Dedifferentiated amniotic fluid mesenchymal stem cell (primary cell): Measurements from ENCODE around the gene CNTLN.
"Not testable (repeated sequence)": the region's sequence is repeated elsewhere in the genome, so short reads cannot be mapped to it uniquely, and the experiment has no call there.

Source experiments
- DNase-seq: peaks from one replicate; pipeline ENCODE4 v3.0.0-alpha.2; 2016; ENCODE audit errors: extremely low spot score

CNTLN gene

DNA sequence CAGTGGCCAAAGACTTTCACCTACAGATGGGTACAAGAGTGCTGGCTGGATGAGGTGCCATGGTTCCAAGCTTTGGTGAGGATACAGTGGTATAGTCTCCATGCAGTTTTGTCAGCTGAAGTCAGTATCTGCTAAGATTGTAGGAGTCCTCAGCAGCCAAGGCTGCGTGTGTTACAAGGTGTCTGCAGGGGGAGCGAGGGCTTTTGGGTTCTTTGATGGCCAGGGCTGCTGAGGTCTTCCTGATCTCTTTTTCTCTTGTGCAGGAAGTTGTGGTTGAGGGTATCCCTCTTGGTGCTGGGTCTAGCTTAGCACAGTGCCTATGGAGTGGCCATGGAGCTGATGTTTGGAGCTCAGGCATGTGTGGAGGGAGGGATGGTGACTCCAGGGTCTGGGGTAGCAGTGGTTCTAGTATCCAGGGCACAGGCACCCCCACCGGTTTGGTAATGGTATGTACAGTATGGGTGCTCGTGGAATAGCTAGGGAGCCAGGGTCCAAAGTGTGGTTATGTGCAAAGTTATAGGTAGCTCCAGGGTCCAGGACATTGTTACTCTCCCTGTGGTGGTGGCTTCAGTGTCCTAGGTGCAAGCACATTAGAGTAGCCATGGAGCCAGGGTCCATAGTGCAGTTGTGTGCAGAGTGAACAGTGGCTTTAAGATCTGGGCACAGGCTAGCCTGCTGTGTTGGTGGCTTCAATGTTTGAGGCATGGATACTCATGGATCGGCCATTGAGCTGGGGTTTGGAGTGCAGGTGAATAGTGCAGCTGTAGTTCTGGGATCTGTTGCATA is 36.7 kb downstream of the CNTLN start:
- DNase-seq = no peak

DNA sequence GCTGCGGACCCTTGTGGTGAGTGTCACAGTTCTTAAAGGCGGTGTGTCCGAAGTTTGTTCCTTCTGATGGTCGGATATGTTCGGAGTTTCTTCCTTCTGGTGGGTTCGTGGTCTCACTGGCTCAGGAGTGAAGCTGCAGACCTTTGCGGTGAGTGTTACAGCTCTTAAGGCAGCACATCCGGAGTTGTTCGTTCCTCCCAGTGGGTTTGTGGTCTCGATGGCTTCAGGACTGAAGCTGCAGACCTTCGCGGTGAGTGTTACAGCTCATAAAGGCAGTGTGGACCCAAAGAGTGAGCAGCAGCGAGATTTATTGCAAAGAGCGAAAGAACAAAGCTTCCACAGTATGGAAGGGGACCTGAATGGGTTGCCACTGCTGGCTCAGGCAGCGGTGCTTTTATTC is 42.7 kb downstream of the CNTLN start:
- DNase-seq = not testable (repeated sequence)

DNA sequence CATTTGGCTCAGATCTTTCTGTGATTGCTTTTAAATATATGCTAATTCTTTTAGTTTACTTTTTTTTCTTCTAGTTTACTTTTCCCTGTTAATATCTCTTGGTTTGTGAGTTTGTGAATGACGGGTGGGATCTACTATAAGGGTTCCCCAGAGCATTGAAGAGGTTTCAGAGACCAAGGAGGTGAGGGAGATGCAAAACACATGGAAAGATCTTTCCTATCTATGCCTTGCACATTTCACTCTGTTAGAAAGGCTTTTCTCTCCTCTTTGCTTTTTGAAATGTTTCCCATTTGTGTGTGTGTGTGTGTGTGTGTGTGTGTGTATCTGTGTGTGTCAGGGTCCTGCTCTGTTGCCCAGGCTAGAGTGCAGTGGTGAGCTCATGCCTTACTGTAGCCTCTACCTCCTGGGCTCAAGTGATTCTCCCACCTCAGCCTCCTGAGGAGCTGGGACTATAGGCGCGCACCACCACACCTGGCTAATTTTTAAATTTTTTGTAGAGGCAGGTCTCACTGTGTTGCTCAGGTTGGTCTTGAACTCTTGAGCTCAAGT is 50.7 kb downstream of the CNTLN start:
- DNase-seq = no peak

DNA sequence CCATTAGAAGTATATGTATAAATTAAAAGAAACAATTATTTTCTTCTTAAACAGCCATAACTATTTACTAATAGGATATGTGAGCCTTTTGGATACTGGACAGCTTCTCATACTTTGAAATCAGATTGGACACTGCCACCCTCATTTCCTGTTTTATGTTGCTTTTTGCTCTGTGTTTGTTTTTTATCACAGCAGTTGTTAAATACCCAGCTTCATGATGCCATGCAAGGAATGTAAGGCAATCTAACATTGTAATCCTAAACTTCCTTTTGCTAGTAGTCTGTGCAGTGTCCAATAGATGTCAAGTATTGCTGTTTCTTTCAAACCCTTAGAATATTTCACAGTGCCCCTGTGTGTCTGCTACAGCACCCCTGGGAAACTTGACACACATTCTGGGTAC is 56.2 kb downstream of the CNTLN start:
- peak; percentile 51 for DNase-seq

DNA sequence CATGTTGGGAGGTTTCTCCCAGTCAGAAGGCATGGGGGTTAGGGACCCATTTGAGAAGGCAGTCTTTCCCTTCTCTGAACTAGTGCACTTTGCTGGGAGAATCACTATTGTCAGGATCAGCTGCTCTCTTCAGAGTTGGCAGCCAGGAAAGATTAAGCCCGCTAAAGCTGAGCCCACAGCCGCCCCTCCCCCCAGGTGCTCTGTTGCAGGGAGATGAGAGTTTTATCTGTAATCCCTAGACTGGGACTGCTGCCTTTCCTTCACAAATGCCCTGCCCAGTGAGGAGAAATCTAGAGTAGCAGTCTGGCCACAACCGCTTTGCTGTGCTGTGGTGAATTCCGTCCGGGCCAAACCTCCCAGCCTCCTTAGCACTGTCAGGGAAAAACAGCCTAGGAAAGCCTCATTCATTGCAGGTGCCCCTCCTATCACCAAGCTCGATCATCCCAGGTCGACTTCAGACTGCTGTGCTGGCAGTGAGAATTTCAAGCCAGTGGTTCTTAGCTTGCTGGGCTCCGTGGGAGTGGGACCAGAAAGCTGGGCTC is 69.8 kb downstream of the CNTLN start:
- DNase-seq = no peak

DNA sequence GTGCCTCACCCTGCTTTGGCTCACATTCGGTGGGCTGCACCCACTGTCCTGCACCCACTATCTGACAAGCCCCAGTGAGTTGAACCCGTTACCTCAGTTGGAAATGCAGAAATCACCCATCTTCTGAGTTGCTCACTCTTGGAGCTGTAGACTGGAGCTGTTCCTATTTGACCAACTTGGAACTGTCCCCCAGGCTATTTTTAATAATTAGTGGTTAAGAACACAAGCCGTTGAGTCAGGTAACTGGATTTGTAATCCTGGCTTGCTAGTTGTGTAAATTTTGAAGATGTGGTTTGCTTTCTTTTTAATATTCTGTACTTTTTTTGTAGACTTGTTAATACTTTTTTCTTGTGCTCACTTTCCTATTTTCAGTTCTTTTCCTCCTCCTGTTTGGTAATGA is 81.2 kb downstream of the CNTLN start:
- no peak for DNase-seq

DNA sequence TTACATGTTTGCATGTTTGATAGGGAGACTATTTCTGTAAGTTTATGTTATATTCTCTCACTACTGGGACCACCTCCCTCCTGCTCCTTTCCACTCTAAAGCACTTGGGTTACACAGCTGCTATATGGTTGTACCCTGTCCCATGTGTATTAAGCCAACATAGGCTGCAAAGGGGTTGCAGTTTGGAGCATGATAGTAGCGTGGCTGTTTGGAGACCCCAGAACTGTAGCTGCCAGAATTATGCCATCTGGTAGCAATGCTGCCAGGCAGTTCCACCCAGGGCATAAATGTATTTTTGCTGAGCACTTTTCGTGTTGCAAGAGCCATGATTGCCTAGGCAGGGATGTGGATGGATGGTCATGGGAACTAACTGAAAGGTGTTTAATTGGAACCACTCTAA is 81.8 kb downstream of the CNTLN start:
- no peak for DNase-seq

DNA sequence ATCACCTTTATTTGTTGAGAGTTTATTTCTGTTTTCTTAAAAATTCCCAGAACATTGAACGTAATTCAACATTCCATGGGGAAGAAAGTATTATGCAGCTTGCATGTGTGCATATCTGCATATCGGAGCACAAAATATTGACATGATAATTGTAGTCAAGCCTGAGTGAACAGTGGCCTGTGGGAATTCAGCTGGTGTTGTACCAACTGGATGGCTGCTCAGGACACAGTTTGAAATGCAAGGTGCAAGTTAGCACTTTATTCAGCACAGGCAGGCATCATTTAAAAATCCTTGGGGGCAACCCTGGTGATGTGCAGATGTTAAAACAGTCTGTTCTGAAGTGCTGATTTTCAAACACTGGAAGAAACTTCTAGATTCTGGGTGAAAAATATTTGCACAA is 82.4 kb downstream of the CNTLN start:
- DNase-seq = no peak

DNA sequence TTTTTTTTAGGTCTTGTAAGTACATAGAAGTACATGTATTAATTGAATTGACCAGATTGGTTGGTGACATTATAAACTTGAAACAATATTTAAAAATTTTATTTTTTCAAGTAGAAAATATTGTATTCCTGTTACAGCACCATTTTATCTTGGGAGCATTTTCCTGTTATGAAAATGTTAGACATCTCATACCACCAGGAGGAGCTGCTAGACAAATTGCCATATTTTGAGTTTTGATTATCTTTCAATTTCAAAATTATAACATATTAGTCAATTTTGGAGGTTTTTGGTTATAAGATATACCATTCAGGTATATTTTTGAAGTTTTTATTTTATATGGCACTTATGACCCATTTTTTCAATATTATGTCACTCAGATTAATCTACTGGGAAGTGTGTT is 84.4 kb downstream of the CNTLN start:
- no peak for DNase-seq

DNA sequence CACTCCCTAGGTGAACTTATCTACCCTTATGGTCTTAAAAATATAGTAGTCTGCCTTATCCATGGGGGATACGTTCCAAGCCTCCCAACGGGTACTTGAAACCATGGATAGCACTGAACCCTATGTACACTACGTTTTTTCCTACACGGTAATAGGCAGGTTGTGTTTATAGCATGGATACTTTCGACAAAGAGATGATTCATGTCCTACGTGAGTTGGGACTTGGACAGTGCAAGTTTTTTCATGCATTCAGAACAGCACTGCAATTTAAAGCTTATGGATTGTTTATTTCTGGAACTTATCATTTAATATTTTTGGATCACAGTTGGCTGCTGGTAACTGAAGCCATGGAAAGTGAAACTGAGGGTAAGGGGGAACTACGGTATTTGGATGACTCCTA is 88.1 kb downstream of the CNTLN start:
- no peak for DNase-seq

DNA sequence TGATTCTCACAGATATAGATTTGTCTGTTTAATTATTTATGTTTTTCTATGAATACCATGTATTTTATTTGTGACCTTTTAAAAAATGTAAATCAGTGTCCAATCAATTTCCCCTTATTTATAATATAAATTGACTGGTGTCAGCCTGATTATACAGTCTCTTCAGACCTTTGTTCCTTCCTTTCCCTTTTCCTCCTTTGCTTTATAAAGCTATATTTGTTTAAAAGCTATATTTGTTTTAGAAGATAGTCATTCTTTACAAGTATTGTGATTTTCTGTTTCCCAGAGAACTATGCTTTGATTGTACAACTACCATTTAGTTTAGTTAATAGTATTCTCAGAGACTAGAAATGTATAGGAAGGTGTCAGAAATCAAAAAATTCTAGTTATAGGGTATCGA is 90.6 kb downstream of the CNTLN start:
- DNase-seq = no peak

DNA sequence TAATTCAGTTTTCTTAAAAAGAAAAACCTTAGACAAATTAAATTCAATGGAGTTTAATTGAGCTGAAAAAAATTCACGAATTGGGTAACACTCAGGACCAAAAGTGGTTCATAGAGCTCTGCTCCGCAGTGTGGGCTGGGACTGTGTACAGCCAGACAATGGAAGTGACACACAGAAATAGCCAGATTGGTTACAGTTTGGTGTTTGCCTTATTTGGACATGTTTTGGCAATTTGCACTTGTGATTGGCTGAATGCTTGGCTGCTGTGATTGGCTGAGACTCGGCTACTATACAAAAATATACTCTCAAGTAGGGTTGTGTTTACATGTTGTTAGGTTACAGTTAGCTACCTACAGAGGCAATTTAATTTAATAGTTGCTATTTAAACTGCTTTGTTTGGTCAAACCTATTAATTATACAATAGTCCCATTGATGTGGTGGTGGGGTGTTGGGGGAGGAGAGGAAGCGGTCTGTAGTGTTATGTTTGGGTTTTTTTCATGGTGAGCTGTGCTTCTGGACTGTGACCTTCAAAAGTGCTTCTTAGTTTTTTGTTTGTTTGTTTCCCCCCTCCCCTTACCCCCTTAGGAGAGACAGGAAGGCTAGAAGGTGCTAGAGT is 95.2 kb downstream of the CNTLN start:
- no peak for DNase-seq

DNA sequence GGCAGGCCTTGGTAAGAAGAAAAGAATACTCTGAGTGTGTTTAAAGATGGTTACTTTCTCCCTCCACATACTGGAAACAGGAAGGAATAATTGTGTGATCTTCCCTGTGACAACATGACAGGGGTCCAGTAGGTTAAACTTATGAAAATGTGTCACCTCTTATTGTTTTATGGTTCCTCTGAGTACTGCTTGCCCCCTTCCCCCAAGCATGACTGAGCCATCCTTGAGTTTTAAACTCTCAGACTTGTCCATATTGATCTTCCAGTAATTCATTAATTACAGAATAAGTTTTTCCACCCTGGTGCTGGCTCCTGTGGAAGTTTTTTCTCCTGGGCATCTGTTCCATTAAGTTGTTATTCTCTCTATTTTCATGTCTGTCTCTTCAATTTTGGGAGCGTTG is 95.8 kb downstream of the CNTLN start:
- DNase-seq = no peak

DNA sequence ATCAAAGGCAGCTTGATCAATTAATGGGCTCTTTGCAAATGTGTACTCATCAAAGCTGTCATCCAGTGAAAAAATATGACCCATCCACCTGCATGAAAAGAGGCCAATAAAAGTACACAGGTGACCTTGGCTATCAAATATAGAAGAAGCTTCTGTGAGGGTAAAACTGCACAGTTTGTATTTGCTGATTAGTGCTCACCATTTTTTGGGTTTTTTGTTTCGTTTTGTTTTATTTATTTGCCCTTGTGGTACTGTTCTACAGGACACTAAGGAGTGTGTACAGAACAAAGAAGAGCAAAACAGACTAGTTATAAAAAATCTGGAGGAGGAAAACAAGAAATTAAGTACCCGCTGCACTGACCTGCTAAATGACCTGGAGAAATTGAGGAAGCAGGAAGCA is 101.3 kb downstream of the CNTLN start:
- no peak for DNase-seq

DNA sequence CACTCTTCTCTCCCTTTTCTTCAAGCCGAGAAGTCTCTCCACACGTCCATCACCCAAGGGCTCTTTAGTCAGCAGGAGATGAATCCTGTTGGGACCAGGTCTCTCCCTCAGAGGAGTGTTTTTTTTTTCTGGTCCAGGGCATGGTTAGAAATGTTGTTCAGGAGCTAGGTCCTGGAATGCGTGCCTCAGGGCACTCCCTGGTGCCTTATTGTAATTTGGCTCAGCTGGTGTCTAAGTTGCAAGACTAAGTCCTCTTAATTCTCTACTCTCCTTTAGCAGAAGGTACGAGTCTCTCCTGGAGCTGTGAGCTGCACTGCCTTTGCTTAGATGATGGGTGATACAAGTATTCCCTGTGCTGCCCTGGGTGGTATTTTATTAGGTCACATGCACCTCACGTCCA is 111.9 kb downstream of the CNTLN start:
- DNase-seq = no peak

DNA sequence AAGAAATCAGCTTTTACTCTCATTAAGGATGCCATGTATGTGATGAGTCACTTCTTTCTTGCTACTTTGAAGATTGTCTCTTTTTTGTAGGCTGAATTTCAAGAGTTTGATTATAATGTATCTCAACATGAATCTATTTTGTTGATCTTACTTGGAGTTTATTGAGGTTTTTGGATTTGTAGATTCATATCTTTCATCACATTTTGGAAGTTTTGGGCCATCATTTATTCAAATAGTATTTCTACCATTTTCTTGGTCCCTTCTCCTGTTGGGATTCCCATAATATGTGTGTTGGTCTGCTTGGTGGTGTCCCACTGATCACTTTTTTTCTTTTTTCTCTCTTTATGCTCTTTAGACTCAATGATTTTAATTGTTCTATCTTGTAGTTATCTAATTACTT is 116.3 kb downstream of the CNTLN start:
- no peak for DNase-seq

DNA sequence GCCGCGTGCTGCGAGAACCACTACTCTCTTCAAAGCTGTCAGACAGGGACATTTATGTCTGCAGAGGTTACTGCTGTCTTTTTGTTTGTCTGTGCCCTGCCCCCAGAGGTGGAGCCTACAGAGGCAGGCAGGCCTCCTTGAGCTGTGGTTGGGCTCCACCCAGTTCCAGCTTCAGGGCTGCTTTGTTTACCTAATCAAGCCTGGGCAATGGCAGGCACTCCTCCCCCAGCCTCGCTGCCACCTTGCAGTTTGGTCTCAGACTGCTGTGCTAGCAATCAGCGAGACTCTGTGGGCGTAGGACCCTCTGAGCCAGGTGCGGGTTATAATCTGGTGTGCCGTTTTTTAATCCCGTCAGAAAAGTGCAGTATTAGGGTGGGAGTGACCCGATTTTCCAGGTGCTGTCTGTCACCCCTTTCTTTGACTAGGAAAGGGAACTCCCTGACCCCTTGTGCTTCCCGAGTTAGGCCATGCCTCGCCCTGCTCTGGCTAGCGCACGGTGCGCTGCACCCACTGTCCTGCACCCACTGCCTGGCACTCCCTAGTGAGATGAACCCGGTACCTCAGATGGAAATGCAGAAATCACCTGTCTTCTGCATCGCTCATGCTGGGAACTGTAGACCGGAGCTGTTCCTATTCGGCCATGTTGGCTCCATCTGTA is 133.8 kb downstream of the CNTLN start:
- not testable (repeated sequence) for DNase-seq

DNA sequence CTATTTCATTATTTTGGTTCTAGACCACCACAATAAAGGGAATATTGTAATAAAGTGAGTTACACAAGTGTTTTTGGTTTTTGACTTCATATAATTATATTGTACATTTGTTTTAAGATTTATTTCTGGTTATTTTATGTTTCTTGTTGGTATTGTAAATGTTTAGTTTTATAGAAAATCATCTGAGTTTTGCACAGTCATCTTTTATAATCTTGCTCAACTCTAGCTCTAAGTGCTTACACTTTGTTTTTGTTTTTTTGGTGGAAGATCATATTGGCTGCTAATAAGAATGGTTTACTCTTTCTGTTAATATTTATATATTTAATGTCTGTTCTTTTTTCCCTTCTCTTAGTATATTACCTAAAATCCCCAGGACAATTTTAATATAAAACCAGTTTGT is 135.0 kb downstream of the CNTLN start:
- no peak for DNase-seq

DNA sequence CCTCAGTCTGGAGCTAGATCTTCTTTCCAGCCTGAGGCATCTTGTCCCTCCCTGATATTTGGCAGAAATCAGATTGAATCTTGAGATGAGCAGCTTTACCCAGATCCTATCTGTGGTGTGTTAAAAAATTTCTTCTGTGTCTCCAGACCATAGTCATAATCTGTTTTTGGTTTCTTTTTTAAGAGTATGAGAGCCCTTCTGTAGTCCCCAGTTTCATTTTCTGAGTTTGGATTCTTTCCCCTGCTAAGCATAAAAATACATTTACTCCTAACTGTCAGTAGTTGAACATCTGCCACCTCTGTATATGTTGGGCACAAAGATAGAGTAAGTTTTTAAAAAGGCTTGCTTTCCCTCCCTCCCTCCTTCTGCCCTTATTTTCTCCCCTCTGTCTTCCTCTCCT is 137.7 kb downstream of the CNTLN start:
- DNase-seq = no peak

DNA sequence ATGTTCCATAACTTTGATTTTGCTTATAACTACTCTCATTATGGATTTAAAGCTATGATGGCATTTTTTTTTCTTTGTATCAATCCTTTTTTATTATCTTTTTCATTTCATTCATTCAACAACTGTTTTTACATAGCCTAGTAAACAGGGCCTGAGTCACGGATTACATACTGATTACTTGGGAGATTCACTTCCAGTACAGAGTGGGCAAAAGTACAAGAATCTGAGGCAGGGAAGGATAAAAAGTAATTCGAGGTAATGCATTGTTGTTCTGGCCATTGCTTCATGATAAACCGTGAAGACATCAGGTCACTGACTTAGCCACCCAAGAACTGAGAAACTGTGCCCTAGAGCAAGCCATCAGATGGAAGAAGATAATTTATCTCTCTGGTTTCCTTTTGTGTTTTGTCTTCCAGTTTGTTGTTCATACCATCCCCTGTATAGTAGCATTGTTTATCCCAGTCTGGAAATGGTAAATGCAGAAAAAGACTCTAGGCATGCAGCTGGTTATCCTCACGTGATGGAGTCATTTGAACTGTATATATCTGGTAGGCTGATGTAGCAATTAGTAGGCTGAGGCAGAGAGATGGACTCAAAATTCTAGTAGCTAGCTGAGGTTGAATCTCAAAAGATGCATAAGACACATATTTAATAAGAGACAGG is 145.6 kb downstream of the CNTLN start:
- DNase-seq = no peak

DNA sequence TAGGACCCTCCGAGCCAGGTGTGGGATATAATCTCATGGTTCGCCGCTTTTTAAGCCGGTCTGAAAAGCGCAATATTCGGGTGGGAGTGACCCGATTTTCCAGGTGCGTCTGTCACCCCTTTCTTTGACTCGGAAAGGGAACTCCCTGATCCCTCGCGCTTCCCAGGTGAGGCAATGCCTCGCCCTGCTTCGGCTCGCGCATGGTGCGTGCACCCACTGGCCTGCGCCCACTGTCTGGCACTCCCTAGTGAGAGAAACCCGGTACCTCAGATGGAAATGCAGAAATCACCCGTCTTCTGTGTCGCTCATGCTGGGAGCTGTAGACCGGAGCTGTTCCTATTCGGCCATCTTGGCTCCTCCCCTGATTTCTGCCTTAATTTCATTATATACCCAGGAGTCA is 155.8 kb downstream of the CNTLN start:
- not testable (repeated sequence) for DNase-seq

DNA sequence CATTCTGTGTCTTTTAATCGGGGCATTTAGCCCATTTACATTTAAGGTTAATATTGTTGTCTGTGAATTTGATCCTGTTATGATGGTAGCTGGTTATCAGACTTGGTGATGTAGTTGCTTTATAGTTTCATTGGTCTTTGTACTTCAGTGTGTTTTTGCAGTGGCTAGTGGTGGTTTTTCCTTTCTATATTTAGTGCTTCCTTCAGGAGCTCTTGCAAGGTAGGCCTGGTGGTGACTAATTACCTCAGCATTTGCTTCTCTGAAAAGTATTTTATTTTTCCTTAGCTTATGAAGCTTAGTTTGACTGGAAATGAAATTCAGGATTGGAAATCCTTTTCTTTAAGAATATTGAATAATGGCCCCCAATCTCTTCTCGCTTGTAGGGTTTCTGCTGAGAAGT is 156.9 kb downstream of the CNTLN start:
- DNase-seq = no peak
